Cardiac muscle cell (in vitro differentiated cells and primary cell): Measurements from ENCODE around the gene HADHB. TPM values are rescaled to one million over a fixed set of nuclear protein-coding genes. Genes with fewer than 3 reads are reported as not detected.

Experiments
- DNase-seq, 2 donors: peaks; one replicate each; pipeline versions ENCODE4 v3.0.0 to v3.0.0-alpha.2; 2010 to 2017; ENCODE audit warnings: low read depth in 1 of 2, low spot score in 1 of 2
- H3K27ac ChIP-seq: fragments of 200-600 bp; sonication (generic); 2 replicates; pipeline ENCODE4 v1.5.1; 2016
- H3K27me3 ChIP-seq: fragments of 200-600 bp; sonication (generic); 2 replicates; pipeline ENCODE4 v1.6.0; 2016; ENCODE audit warnings: control low read depth
- H3K36me3 ChIP-seq: fragments of 200-600 bp; sonication (generic); 2 replicates; pipeline ENCODE4 v1.5.1; 2016; ENCODE audit warnings: control low read depth
- H3K4me1 ChIP-seq: fragments of 200-600 bp; sonication (generic); 2 replicates; pipeline ENCODE4 v1.8.1; 2017; ENCODE audit warnings: low read depth, mild to moderate bottlenecking, mixed run types
- H3K4me3 ChIP-seq: fragments of 200-600 bp; sonication (generic); 2 replicates; pipeline ENCODE4 v1.5.1; 2016; ENCODE audit warnings: mild to moderate bottlenecking
- H3K9me3 ChIP-seq: fragments of 200-600 bp; sonication (generic); 2 replicates; pipeline ENCODE4 v1.5.1; 2017; ENCODE audit warnings: low read depth, mild to moderate bottlenecking, control low read depth
- polyA plus RNA-seq: library from polyadenylated mRNA; unstranded; fragments of >200 nt; fragmentation: Nextera tagmentation; extraction: Ambion mirVana; gene quantifications from 2 replicates; pipeline ENCODE4 v1.2.1, GENCODE V29; 2016
- total RNA-seq: library from RNA; depleted of rRNA; stranded (reverse); fragments of >200 nt; gene quantifications from 2 replicates; pipeline ENCODE4 v1.2.3, GENCODE V29; 2016
- TF ChIP-seq, protein P1 (sequence below): IDR thresholded peaks from 2 replicates; pipeline ENCODE4 v1.5.1; 2012; ENCODE audit warnings: low read depth, mild to moderate bottlenecking, low read length

HADHB gene
- total and polyA plus RNA-seq, 2 experiments from 2014 or later = 108 to 229 TPM

DNA sequence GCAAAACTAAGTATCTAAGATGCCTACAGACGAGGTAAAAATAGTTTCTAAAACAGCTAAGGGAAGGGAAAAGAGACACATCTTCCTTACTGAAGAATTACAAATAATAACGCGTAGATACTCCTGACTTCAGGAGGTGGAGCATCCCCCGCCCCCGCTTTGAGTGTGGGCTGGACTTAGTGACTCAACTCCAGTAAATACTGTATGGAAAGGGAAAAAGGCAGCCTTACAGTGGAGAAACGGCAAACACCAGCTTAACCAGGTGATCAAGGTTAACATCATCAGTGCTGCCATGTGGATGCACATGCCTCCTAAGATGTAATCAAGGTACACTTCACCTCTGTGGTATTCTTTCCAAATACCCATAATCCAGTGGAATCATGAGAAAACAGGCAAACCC, 47.9 kb downstream of the HADHB start:
- Histone ChIP-seq H3K27me3 (peaks cover 15% of the 10 kb centered on the region), H3K4me1 (no peaks in the 10 kb centered on the region), H3K9me3 (no peaks in the 10 kb centered on the region), H3K27ac (no peak overlapping the region), H3K4me3 (no peak overlapping the region), H3K36me3 (peaks cover 20% of the 10 kb centered on the region)
- TF ChIP-seq, protein P1, sequence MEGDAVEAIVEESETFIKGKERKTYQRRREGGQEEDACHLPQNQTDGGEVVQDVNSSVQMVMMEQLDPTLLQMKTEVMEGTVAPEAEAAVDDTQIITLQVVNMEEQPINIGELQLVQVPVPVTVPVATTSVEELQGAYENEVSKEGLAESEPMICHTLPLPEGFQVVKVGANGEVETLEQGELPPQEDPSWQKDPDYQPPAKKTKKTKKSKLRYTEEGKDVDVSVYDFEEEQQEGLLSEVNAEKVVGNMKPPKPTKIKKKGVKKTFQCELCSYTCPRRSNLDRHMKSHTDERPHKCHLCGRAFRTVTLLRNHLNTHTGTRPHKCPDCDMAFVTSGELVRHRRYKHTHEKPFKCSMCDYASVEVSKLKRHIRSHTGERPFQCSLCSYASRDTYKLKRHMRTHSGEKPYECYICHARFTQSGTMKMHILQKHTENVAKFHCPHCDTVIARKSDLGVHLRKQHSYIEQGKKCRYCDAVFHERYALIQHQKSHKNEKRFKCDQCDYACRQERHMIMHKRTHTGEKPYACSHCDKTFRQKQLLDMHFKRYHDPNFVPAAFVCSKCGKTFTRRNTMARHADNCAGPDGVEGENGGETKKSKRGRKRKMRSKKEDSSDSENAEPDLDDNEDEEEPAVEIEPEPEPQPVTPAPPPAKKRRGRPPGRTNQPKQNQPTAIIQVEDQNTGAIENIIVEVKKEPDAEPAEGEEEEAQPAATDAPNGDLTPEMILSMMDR = no peak
- DNase-seq = peak in 1 of 2 donors; percentile 50

DNA sequence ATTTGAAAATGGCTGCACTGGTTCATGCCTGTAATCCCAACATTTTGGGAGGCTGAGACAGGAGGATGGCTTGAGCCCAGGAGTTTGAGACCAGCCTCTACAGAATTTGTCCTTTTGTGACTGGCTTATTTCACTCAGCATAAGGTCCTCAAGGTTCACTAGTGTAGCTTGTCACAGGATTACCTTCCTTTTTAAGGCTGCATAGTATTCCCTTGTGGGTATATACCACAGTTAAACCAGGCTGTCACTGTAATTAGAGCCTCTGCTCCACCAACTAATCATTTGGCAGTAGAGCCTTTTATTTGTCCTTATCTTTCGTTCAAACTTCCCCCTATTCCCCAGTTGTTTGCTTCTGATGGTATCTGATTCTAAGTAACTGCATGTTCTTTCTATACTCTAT, 50.8 kb downstream of the HADHB start:
- Histone ChIP-seq H3K27me3 (peaks cover 34% of the 10 kb centered on the region), H3K4me1 (peaks cover 11% of the 10 kb centered on the region), H3K4me3 (no peak overlapping the region), H3K36me3 (peaks cover 3% of the 10 kb centered on the region), H3K9me3 (no peaks in the 10 kb centered on the region), H3K27ac (no peak overlapping the region)
- DNase-seq = no peak
- TF ChIP-seq, protein P1 = no peak

DNA sequence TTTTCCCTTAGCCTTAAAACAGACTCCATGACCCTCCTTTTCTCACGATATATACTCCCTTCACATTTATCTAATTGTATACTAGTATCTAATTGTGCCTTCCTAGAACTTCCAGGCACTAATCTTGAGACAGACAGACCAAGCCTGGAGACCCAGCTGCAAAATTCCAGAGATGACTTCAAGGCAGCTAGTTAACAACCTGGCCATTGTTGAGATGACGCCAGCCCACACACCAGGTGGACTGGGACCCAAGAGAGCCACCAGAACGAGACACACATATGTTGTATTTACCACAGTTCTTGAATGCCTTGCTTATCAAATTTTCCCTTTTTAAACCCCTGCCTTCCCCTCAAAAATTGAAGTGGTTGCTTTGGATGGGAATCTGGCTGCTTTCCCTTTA, 52.3 kb downstream of the HADHB start:
- Histone ChIP-seq H3K9me3 (no peaks in the 10 kb centered on the region), H3K27me3 (peaks cover 42% of the 10 kb centered on the region), H3K4me3 (no peak overlapping the region), H3K27ac (no peak overlapping the region), H3K36me3 (no peaks in the 10 kb centered on the region), H3K4me1 (peaks cover 11% of the 10 kb centered on the region)
- DNase-seq = no peak
- TF ChIP-seq, protein P1 = no peak

DNA sequence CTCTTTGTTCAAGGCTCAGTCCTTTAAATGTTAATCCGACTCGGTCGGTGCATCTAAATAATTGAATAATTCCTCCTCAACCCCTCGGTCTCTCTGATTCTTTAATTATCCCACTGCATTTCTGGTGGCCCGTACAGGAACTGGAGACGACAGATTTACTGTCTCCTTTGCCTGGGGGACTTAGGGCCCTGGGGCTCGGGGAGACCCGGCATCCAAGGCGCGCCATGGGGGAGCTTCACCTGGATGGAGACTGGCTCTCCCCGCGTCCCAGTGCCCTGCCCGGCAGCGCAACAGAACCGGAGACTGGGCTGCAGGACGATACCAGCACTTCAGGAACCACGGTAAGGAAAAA, 53.5 kb downstream of the HADHB start:
- no peak overlapping the region for H3K4me3 ChIP-seq
- no peak overlapping the region for H3K27ac ChIP-seq
- TF ChIP-seq, protein P1 = no peak
- H3K27me3 ChIP-seq = peaks cover 44% of the 10 kb centered on the region
- no peaks in the 10 kb centered on the region for H3K36me3 ChIP-seq
- no peaks in the 10 kb centered on the region for H3K9me3 ChIP-seq
- H3K4me1 ChIP-seq = peaks cover 11% of the 10 kb centered on the region
- DNase-seq = no peak

DNA sequence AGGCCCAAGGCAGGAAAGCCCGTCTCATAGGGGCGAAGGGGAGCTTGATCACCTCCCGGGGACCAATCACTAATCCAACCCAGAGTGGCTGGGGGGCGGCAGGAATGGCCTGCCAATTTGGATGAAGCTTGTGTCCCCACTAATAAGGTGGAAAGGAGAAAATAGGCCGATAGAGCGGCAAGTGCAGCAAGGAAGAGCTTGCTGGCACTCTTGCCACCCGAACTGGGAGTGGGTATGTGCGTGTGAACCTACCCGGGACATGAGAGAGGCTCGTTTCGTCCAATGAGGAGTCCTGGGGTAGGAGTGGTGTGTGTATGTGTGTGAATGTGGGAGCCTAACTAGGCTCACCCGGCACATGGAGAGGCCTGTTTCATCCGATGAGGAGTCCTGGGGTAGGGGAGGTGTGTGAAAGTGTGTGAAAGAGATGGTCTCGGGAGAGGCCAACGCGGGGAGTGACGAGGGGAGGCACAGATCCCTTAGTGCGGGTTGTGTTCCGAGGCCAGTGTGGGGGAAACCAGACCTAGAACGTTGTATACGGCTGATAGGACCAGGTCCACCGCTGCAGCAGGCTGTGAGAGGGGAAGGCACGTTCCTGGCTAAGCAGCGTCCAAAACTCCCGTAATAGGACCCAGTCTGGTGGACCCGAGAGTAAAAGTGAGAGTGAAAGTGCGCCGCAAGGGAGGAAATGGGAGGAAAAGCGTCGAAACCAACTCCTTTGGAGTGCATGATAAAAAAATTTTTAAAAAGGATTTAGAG, 54.1 kb downstream of the HADHB start:
- Histone ChIP-seq H3K4me3 (peak overlapping the region; percentile 18), H3K4me1 (peaks cover 11% of the 10 kb centered on the region), H3K27me3 (peaks cover 44% of the 10 kb centered on the region), H3K36me3 (no peaks in the 10 kb centered on the region), H3K27ac (no peak overlapping the region), H3K9me3 (no peaks in the 10 kb centered on the region)
- peak; percentile 30 to 62 for DNase-seq
- TF ChIP-seq, protein P1 = no peak
